ENCODE measurements around the gene SKAP2.

DNA sequence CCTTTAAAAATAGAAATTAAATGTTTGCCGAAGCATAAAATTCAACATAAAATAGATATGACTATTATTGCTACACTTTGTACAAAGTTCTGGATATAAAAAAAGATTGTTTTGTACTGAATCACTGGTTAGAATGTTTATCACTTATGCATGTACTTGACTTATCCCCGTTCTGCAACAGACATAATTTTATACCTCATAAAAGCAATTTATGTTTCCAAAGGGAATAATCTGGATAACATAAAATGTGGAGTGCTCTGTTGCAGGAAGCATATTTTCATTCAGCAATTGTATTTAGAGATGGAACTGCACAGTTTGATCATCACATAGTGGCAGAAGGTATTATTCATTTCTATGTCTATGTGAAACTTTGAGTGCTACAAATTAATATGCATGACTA, 21.5 kb downstream of the SKAP2 start:
- TF ChIP-seq, protein P1, sequence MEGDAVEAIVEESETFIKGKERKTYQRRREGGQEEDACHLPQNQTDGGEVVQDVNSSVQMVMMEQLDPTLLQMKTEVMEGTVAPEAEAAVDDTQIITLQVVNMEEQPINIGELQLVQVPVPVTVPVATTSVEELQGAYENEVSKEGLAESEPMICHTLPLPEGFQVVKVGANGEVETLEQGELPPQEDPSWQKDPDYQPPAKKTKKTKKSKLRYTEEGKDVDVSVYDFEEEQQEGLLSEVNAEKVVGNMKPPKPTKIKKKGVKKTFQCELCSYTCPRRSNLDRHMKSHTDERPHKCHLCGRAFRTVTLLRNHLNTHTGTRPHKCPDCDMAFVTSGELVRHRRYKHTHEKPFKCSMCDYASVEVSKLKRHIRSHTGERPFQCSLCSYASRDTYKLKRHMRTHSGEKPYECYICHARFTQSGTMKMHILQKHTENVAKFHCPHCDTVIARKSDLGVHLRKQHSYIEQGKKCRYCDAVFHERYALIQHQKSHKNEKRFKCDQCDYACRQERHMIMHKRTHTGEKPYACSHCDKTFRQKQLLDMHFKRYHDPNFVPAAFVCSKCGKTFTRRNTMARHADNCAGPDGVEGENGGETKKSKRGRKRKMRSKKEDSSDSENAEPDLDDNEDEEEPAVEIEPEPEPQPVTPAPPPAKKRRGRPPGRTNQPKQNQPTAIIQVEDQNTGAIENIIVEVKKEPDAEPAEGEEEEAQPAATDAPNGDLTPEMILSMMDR (conservative IDR thresholded peaks at IDR 0.05; ENCODE audit: low read depth in 2 of 2): no peak
- TF ChIP-seq POLR2AphosphoS5 (IDR thresholded peaks at IDR 0.05; ENCODE audit: low read depth) (no peak), EZH2phosphoT487 (IDR thresholded peaks at IDR 0.05; ENCODE audit: unreplicated experiment) (no peak), CREB1 (CRISPR knock-in tag; IDR thresholded peaks at IDR 0.05; ENCODE audit: low read depth) (no peak), EZH2 (IDR thresholded peaks at IDR 0.05; ENCODE audit: low read depth, unreplicated experiment) (no peak), JUNB (IDR thresholded peaks at IDR 0.05; ENCODE audit: unreplicated experiment) (no peak), ZNF114 (CRISPR knock-in tag; IDR thresholded peaks at IDR 0.05) (no peak), ZNF331 (CRISPR knock-in tag; IDR thresholded peaks at IDR 0.05; ENCODE audit: low read depth) (no peak)
- TF ChIP-seq, protein P2, sequence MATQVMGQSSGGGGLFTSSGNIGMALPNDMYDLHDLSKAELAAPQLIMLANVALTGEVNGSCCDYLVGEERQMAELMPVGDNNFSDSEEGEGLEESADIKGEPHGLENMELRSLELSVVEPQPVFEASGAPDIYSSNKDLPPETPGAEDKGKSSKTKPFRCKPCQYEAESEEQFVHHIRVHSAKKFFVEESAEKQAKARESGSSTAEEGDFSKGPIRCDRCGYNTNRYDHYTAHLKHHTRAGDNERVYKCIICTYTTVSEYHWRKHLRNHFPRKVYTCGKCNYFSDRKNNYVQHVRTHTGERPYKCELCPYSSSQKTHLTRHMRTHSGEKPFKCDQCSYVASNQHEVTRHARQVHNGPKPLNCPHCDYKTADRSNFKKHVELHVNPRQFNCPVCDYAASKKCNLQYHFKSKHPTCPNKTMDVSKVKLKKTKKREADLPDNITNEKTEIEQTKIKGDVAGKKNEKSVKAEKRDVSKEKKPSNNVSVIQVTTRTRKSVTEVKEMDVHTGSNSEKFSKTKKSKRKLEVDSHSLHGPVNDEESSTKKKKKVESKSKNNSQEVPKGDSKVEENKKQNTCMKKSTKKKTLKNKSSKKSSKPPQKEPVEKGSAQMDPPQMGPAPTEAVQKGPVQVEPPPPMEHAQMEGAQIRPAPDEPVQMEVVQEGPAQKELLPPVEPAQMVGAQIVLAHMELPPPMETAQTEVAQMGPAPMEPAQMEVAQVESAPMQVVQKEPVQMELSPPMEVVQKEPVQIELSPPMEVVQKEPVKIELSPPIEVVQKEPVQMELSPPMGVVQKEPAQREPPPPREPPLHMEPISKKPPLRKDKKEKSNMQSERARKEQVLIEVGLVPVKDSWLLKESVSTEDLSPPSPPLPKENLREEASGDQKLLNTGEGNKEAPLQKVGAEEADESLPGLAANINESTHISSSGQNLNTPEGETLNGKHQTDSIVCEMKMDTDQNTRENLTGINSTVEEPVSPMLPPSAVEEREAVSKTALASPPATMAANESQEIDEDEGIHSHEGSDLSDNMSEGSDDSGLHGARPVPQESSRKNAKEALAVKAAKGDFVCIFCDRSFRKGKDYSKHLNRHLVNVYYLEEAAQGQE (IDR thresholded peaks at IDR 0.05; ENCODE audit: unreplicated experiment): no peak

Measured in GM23338 (cell line).